ENCODE data around the gene MAP1B.

Gene MAP1B

DNA sequence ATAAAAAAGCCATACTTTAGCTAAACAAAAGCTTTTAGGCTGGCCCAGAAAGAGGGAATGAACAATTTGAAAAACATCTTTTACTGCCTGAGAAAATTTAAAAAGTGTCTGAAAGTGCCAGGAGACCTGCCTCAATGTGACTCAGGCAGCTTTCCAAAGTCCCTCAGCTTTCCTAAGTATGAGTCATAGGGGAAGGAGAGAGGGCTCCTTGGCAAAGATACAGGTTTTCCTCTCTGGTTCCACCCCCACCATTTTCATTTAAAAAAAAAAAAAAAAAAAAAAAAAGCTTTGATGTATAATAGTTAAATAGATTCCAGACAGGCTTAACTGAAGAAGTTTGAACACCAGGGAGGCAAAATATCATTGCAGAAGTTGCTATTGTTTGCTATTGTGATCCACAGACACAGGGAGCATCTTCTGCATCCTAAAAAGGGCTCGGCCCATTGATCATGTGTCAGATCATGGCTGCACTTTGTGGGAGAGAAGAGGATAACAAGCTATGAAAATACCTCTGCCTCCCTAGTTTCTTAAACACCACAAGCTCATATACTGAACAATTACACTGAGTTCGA lies 141.2 kb downstream of the MAP1B start:
- DNase-seq (ENCODE audit: low read depth): no peak
- TF ChIP-seq, protein P1, sequence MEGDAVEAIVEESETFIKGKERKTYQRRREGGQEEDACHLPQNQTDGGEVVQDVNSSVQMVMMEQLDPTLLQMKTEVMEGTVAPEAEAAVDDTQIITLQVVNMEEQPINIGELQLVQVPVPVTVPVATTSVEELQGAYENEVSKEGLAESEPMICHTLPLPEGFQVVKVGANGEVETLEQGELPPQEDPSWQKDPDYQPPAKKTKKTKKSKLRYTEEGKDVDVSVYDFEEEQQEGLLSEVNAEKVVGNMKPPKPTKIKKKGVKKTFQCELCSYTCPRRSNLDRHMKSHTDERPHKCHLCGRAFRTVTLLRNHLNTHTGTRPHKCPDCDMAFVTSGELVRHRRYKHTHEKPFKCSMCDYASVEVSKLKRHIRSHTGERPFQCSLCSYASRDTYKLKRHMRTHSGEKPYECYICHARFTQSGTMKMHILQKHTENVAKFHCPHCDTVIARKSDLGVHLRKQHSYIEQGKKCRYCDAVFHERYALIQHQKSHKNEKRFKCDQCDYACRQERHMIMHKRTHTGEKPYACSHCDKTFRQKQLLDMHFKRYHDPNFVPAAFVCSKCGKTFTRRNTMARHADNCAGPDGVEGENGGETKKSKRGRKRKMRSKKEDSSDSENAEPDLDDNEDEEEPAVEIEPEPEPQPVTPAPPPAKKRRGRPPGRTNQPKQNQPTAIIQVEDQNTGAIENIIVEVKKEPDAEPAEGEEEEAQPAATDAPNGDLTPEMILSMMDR (IDR thresholded peaks at IDR 0.05; ENCODE audit: low read depth, low read length, missing control alignments): no peak
- H3K4me3 ChIP-seq (ENCODE audit: low read depth, low read length): no peak overlapping the region
- in situ Hi-C loops (cut with HindIII; ENCODE audit: low sequenced_read_pairs): no loop called here

DNA sequence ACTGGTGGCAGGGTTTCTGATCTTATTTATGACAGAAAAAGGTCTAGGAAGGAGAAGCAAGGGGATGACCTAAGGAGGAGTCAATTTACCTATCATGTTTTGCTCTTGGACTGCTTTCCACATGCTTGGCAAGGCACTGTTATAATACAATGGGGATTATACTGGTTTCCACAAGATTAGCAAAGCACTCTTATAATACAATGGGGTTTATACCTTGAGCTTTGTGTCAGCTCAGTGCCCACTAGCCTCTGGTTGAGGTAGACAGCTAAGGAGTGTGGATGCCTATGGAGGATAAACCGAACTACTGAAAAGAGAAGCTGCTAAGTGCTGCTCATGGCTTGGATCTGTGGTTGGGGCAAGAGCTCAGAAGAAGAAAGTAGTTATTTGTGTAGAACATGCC lies 144.1 kb downstream of the MAP1B start:
- no peak for DNase-seq (ENCODE audit: low read depth)
- TF ChIP-seq, protein P1 (IDR thresholded peaks at IDR 0.05; ENCODE audit: low read depth, low read length, missing control alignments): no peak
- no peak overlapping the region for H3K4me3 ChIP-seq (ENCODE audit: low read depth, low read length)
- in situ Hi-C loops (cut with HindIII; ENCODE audit: low sequenced_read_pairs): no loop called here

DNA sequence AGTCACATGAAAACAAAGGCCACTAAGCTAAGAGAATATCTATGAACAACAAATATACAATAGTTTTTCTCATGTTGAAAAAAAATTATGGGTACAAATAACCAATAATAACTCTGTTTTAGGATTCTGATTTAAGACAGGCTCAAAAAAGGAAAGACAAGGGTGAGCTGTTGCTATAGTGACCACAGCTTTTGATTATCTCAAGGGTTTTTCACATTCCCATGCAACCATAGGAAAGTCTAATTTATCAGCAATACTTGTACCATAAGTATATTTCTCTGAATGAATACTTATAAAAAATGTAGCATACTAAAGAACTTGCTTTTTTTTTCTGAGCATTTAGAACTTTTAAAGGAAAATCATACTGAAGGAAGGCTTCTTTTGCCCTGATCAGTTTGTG lies 144.7 kb downstream of the MAP1B start:
- no peak overlapping the region for H3K4me3 ChIP-seq (ENCODE audit: low read depth, low read length)
- in situ Hi-C loops (cut with HindIII; ENCODE audit: low sequenced_read_pairs): no loop called here
- TF ChIP-seq, protein P1 (IDR thresholded peaks at IDR 0.05; ENCODE audit: low read depth, low read length, missing control alignments): no peak
- no peak for DNase-seq (ENCODE audit: low read depth)

DNA sequence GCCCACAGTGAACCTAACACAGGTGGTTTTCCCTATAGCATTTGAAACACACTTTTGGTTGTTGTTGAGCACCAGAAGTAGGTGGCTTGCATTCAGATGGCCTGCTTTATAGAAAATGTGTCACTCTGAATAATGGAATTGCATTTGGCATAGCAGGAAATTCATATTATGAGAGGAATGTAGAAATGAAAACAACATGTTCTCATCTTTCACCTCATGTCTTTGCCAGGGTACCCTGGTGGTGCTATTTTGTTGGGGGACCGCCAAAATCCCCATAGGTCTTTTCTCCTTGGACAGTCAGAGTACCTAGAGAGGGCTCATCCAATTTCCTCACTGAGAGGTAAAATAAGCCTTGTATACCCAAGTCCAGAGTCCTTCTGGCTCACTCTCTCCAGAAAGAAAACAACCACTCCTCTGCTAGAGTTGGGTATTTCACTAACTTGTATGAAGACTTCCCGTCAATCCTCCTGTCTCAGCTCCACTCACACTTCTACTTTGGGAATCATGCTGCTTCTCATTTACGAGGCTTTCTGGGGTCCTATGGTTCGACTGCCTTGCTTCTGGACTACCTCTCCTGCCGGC lies 145.4 kb downstream of the MAP1B start:
- H3K4me3 ChIP-seq (ENCODE audit: low read depth, low read length): no peak overlapping the region
- in situ Hi-C loops (cut with HindIII; ENCODE audit: low sequenced_read_pairs): no loop called here
- no peak for DNase-seq (ENCODE audit: low read depth)
- TF ChIP-seq, protein P1 (IDR thresholded peaks at IDR 0.05; ENCODE audit: low read depth, low read length, missing control alignments): no peak

DNA sequence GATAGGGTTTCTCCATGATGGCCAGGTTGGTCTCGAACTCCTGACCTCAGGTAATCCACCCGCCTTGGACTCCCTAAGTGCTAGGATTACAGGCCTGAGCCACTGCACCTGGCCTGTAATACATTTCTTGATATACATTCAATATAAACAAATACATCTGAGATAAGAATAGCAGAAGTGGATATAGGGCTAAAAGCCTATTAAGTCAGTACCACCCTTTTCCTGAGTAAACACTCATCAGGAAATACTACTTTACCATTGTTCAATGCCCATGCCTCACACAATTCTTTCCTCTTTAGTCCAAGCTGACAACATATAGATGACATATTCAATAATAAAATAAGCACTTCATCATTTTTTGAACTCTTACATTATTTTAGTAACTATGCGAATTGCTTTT lies 148.0 kb downstream of the MAP1B start:
- no peak overlapping the region for H3K4me3 ChIP-seq (ENCODE audit: low read depth, low read length)
- TF ChIP-seq, protein P1 (IDR thresholded peaks at IDR 0.05; ENCODE audit: low read depth, low read length, missing control alignments): no peak
- in situ Hi-C loops (cut with HindIII; ENCODE audit: low sequenced_read_pairs): no loop called here
- DNase-seq (ENCODE audit: low read depth): no peak

DNA sequence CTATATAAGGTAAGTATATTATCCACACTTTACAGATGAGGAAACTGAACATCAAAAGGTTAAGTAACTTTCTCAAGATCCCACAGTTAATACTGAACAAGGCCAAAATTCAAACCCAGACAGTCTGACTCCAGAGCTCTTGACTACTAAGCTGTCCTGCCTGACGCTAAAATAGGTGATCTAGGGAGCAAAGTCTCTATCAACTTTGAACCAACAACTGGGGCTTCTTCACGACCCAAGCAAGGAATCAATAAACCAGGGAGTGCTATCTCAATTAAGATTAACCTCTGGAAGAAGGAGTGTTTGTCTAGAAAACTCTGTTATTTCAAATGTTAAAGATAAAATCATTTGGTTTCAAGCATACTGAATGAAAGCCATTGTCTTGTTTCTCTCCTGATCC lies 148.4 kb downstream of the MAP1B start:
- in situ Hi-C loops (cut with HindIII; ENCODE audit: low sequenced_read_pairs): no loop called here
- no peak for DNase-seq (ENCODE audit: low read depth)
- H3K4me3 ChIP-seq (ENCODE audit: low read depth, low read length): no peak overlapping the region
- TF ChIP-seq, protein P1 (IDR thresholded peaks at IDR 0.05; ENCODE audit: low read depth, low read length, missing control alignments): no peak

All from astrocyte of the cerebellum (primary cell).